Measurements from ENCODE around the gene MBNL1.

Gene MBNL1

DNA sequence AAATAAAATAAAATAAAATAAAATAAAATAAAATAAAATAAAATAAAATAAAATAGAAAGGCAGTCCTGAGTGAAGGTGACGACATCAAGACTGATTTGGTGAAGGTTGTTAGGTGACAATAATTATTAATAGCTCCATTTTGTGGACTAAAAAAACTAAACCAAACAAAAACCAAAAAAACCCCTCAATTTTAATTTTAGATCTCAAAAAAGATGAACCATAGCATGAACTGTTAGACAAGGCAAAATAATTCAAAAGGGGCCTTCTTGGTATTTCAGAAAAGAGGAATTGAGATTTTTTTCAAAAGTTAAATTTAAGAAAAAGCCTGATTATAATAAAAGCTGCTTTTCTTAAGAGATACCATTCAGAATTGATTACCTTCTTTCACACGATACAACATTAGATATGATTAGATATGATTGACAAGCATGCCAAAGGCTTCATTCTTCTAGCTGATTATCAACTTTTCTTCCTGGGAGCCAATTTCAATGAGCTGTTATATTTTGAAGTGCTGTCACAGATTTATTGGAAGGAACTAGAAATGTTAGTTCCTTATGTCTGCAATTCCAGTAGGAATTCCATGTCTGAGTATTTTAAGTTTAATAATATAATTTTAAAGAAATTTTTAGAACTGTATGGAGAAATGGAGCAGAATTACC is 244.7 kb downstream of the MBNL1 start:
- no peaks in the 10 kb centered on the region for H3K36me3 ChIP-seq (ENCODE audit: control insufficient read depth, insufficient read depth, low read length)
- WGBS, 2 experiments (ENCODE audit: insufficient coverage in 2 of 2) = no CpG with 5 or more reads among the region's 2 CpGs
- no peak overlapping the region for H3K4me3 ChIP-seq (ENCODE audit: extremely low read depth, insufficient read depth, low read length, poor library complexity, severe bottlenecking)
- H3K4me1 ChIP-seq (ENCODE audit: control insufficient read depth, insufficient read depth, low read length, poor library complexity, severe bottlenecking) = no peaks in the 10 kb centered on the region
- H3K27ac ChIP-seq (ENCODE audit: low read depth, low read length, severe bottlenecking) = no peak overlapping the region
- no peaks in the 10 kb centered on the region for H3K9me3 ChIP-seq (ENCODE audit: control insufficient read depth, low read length)

Measured in mesodermal cell (in vitro differentiated cells).